ENCODE results near the gene WDR90.

WDR90 gene

GRCh38 chr16:667780-668518 is 18.8 kb downstream of the WDR90 start, which contains the start of gene RHOT2 (continued):
- peak; percentile 73; the same call in 1 of the 2 replicates for TF ChIP-seq PBX3 (CRISPR knock-in tag; IDR thresholded peaks at IDR 0.05)
- no peak for TF ChIP-seq AEBP2 (tag by site-specific recombination; IDR thresholded peaks at IDR 0.05; ENCODE audit: borderline replicate concordance)
- no peak for TF ChIP-seq ZNF488 (tag by site-specific recombination; IDR thresholded peaks at IDR 0.05)
- TF ChIP-seq ZNF335 (tag by site-specific recombination; conservative IDR thresholded peaks at IDR 0.05), result peak; percentile 86
- TF ChIP-seq ZNF558 (tag by site-specific recombination; IDR thresholded peaks at IDR 0.05), result no peak
- peak; percentile 37; the same call in 1 of the 2 replicates for TF ChIP-seq EGR2 (tag by site-specific recombination; IDR thresholded peaks at IDR 0.05; ENCODE audit: low read depth)
- TF ChIP-seq ZNF169 (tag by site-specific recombination; IDR thresholded peaks at IDR 0.05), result no peak
- TF ChIP-seq ZNF658 (tag by site-specific recombination; IDR thresholded peaks at IDR 0.05), result no peak
- TF ChIP-seq PRDM1 (tag by site-specific recombination; IDR thresholded peaks at IDR 0.05), result no peak
- TF ChIP-seq FEZF1 (tag by site-specific recombination; IDR thresholded peaks at IDR 0.05), result no peak
- peak; percentile 59 for TF ChIP-seq ZXDB (tag by site-specific recombination; IDR thresholded peaks at IDR 0.05)
- no peak for TF ChIP-seq ZNF623 (tag by site-specific recombination; IDR thresholded peaks at IDR 0.05)
- TF ChIP-seq SETDB1 (IDR thresholded peaks at IDR 0.05; ENCODE audit: insufficient read length, low read length), result no peak
- TF ChIP-seq ZNF341 (tag by site-specific recombination; IDR thresholded peaks at IDR 0.05; ENCODE audit: low read depth), result no peak
- no peak for TF ChIP-seq ZNF16 (tag by site-specific recombination; IDR thresholded peaks at IDR 0.05; ENCODE audit: low read depth)
- TF ChIP-seq ZNF660 (tag by site-specific recombination; IDR thresholded peaks at IDR 0.05), result peak; percentile 99
- TF ChIP-seq ZBTB20 (tag by site-specific recombination; IDR thresholded peaks at IDR 0.05), result no peak
- TF ChIP-seq HOXC10 (CRISPR knock-in tag; IDR thresholded peaks at IDR 0.05), result no peak
- TF ChIP-seq ATF2 (tag by site-specific recombination; IDR thresholded peaks at IDR 0.05; ENCODE audit: low read depth), result no peak
- no peak for TF ChIP-seq PRDM4 (tag by site-specific recombination; IDR thresholded peaks at IDR 0.05)
- no peak for TF ChIP-seq KLF16 (tag by site-specific recombination; IDR thresholded peaks at IDR 0.05)
- TF ChIP-seq ZNF510 (tag by site-specific recombination; IDR thresholded peaks at IDR 0.05; ENCODE audit: insufficient replicate concordance), result no peak
- TF ChIP-seq ZNF624 (tag by site-specific recombination; IDR thresholded peaks at IDR 0.05), result no peak
- TF ChIP-seq YY1 (tag by site-specific recombination; IDR thresholded peaks at IDR 0.05), result peak; percentile 91
- no peak for TF ChIP-seq ZNF416 (tag by site-specific recombination; IDR thresholded peaks at IDR 0.05)
- peak; percentile 66; the same call in 1 of the 2 replicates for TF ChIP-seq GLIS2 (tag by site-specific recombination; IDR thresholded peaks at IDR 0.05)
- TF ChIP-seq ZNF621 (tag by site-specific recombination; IDR thresholded peaks at IDR 0.05), result no peak
- TF ChIP-seq PATZ1 (tag by site-specific recombination; IDR thresholded peaks at IDR 0.05), result peak; percentile 86
- TF ChIP-seq SALL2 (tag by site-specific recombination; IDR thresholded peaks at IDR 0.05; ENCODE audit: borderline replicate concordance), result no peak
- 0 out of 2 replicates have a peak, but pooled peaks have one; percentile 8 for TF ChIP-seq ZNF10 (tag by site-specific recombination; IDR thresholded peaks at IDR 0.05)
- no peak for TF ChIP-seq ZNF473 (tag by site-specific recombination; IDR thresholded peaks at IDR 0.05)
- no peak for TF ChIP-seq ZNF404 (tag by site-specific recombination; IDR thresholded peaks at IDR 0.05)

Measured in HEK293 (cell line).